Measurements from ENCODE around the gene OBSCN.

DNA sequence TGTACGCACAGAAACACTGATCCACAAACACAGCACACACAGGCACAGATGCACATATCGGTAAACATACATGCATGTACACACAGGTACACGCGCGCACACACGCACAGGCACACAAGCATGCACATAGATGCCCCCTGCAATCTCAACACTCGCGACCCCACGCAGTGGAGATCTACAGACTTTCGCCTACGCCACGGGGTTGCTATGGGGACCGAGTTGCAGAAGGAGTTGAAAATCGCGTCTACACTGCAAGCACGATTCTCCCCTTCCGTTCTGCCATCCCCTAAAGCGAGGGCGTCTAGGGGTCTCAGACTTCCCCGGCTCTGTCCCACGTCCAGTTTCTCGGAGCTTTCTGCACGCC, 208.0 kb downstream of the OBSCN start:
- TF ChIP-seq, protein P1, sequence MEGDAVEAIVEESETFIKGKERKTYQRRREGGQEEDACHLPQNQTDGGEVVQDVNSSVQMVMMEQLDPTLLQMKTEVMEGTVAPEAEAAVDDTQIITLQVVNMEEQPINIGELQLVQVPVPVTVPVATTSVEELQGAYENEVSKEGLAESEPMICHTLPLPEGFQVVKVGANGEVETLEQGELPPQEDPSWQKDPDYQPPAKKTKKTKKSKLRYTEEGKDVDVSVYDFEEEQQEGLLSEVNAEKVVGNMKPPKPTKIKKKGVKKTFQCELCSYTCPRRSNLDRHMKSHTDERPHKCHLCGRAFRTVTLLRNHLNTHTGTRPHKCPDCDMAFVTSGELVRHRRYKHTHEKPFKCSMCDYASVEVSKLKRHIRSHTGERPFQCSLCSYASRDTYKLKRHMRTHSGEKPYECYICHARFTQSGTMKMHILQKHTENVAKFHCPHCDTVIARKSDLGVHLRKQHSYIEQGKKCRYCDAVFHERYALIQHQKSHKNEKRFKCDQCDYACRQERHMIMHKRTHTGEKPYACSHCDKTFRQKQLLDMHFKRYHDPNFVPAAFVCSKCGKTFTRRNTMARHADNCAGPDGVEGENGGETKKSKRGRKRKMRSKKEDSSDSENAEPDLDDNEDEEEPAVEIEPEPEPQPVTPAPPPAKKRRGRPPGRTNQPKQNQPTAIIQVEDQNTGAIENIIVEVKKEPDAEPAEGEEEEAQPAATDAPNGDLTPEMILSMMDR (CRISPR knock-in tag; IDR thresholded peaks at IDR 0.05) = no peak
- TF ChIP-seq SRF (IDR thresholded peaks at IDR 0.05; ENCODE audit: low read depth, low read length) (no peak), POLR2AphosphoS2 (IDR thresholded peaks at IDR 0.05; ENCODE audit: low read depth, low read length) (no peak)
